ENCODE measurements around the gene CCDC34.

GRCh38 chr11:27355575-27356104 lies 7.4 kb downstream of the CCDC34 start:
- TF ChIP-seq POLR2A (IDR thresholded peaks at IDR 0.05) (no peak), CTCF (IDR thresholded peaks at IDR 0.05 in 4 of 5, conservative IDR thresholded peaks at IDR 0.05 in 1 of 5) (no peak)
